ENCODE results near the gene FOXL2NB.

The FOXL2NB gene

DNA sequence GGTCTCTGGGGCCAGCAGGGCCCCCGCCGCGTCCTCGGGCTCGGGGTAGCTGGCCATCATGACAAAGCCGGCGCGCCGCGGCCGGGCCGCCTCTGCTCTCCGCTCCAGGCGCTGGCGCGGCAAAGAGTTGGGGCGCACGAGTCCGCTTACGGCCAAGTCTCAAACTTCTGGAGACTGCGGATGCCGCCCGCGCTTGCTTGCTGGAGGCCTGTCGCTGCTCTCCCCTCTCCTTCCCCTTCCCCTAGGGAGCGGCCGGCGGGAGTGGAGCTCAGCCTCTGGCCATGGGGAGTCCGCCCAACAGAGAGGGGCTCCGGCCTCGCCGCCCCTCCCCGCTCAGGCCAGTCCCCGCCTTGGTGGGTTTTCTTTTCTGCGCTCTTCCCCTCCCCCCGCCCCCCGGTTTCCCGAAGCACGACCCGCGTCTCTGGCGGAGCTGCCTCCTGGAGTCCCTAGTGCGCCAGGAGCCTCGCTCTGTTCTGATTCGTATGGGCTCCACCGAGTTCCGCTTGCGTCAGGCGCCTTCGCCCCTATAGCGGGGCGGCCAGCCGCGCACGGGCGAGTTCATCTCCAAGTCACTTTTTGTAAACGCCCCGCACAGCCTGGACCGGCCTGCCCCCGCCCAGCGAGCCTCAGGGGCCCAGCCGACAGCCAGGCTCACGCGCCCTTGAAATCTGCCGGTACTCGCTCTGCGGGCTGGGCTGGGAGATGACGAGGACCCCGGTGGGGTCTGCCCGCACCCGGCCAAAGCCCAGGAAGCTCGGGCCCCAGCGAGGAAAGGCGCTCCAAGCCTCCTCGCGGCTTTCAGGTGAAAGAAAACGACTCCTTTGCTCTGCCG lies at the start of gene FOXL2NB, which contains the start of gene FOXL2:
TSS of gene FOXL2NB (plus strand) at position 555 of the 832 bp plus-strand sequence. CDS start at position 703, 148 bp downstream.
TSS of gene FOXL2 (minus strand) at position 475 of the 832 bp plus-strand sequence. CDS start at position 60, 415 bp downstream.
- H3K27me3 ChIP-seq (ENCODE audit: insufficient read depth, low read length) = peaks cover 100% of the 10 kb centered on the region
- H3K9me3 ChIP-seq (ENCODE audit: insufficient read depth, low read depth, low read length) = no peaks in the 10 kb centered on the region
- no peak within 1 kb of the TSS for H3K27ac ChIP-seq (ENCODE audit: low read length)
- no peaks in the 10 kb centered on the region for H3K36me3 ChIP-seq (ENCODE audit: insufficient read depth, low read depth, low read length)
- peaks cover 33% of the 10 kb centered on the region for H3K4me1 ChIP-seq (ENCODE audit: insufficient read depth, low read length)
- peak within 1 kb of the TSS; percentile 63; the same call in 1 of the 2 replicates for H3K4me3 ChIP-seq (ENCODE audit: low read length)
- peak within 1 kb of the TSS; percentile 27; the same call in 1 of the 2 replicates for H3K9ac ChIP-seq (ENCODE audit: low read depth, low read length)

DNA sequence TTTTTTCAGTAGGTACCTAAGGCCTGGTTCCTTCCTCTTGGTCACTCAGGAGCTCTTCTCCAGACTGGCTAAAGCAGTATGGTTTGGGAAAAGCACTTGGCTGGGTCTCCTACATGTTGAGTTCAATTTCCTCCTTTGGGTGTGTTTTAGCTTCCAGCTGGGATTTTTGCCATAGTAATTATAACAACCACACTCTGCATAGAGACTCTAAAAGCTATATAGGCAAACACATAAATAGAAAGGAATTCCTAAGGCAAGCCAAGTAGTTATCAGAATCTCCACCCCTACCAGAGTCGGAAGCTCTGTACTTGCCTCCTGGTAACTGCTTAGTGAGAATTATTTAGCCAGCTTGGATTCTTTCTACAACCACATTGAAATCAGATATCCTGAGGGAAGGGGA lies 48.7 kb upstream of the FOXL2NB start:
- H3K9me3 ChIP-seq (ENCODE audit: insufficient read depth, low read depth, low read length) = no peaks in the 10 kb centered on the region
- H3K27me3 ChIP-seq (ENCODE audit: insufficient read depth, low read length) = no peaks in the 10 kb centered on the region
- no peaks in the 10 kb centered on the region for H3K36me3 ChIP-seq (ENCODE audit: insufficient read depth, low read depth, low read length)
- no peak overlapping the region for H3K4me3 ChIP-seq (ENCODE audit: low read length)
- H3K9ac ChIP-seq (ENCODE audit: low read depth, low read length) = no peak overlapping the region
- H3K4me1 ChIP-seq (ENCODE audit: insufficient read depth, low read length) = no peaks in the 10 kb centered on the region
- no peak overlapping the region for H3K27ac ChIP-seq (ENCODE audit: low read length)

DNA sequence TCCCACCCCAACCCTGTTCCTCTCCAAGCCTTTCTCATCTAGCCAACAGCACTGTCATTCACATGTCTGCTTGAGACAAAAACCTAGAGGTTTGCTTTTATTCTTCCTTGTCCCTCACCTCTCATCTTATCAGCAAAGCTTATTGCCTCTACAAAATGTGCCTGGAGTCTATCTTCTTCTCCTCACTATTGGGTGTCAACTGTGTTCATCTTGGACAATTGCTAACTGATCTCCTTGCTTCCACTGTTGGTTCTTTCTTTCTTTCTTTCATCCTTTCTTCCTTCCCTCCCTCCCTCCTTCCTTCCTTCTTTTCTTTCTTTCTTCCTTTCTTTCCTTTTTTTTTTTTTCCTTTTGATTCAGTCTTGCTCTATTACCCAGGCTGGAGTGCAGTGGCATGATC lies 48.3 kb upstream of the FOXL2NB start:
- Histone ChIP-seq H3K9ac (ENCODE audit: low read depth, low read length) (no peak overlapping the region), H3K4me3 (ENCODE audit: low read length) (no peak overlapping the region), H3K9me3 (ENCODE audit: insufficient read depth, low read depth, low read length) (no peaks in the 10 kb centered on the region), H3K4me1 (ENCODE audit: insufficient read depth, low read length) (no peaks in the 10 kb centered on the region), H3K36me3 (ENCODE audit: insufficient read depth, low read depth, low read length) (no peaks in the 10 kb centered on the region), H3K27me3 (ENCODE audit: insufficient read depth, low read length) (no peaks in the 10 kb centered on the region), H3K27ac (ENCODE audit: low read length) (no peak overlapping the region)

DNA sequence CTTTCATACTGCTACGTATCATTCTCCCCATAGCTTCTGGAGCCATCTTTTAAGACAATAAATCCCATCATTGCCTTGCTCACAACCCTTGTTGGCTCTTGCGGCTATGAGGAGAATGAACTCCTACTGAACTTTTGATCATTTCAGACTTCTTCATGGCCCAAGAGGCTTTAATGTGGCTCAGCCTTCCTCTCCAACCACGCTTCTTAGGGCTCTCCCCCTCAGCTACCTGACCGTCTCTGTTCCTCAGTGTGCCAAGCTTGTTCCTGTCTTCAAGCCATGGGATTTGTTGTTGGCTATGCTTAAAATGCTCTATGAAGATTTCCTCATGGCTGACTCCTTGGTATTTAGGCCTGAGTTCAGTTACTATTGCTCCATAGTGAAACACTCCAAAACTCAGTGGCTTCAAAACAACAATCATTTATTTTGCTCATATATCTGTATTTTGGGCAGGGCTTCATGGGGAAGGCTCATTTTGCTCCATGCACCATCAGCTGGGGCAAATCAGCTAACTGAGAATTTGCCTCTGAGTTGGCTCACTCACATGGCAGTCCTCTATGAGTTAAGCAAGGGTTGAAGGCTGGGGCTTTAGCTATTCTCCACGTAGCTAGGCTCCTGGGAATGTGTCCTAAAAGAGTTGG lies 47.5 kb upstream of the FOXL2NB start:
- Histone ChIP-seq H3K27ac (ENCODE audit: low read length) (no peak overlapping the region), H3K4me3 (ENCODE audit: low read length) (no peak overlapping the region), H3K9me3 (ENCODE audit: insufficient read depth, low read depth, low read length) (no peaks in the 10 kb centered on the region), H3K36me3 (ENCODE audit: insufficient read depth, low read depth, low read length) (no peaks in the 10 kb centered on the region), H3K9ac (ENCODE audit: low read depth, low read length) (no peak overlapping the region), H3K4me1 (ENCODE audit: insufficient read depth, low read length) (no peaks in the 10 kb centered on the region), H3K27me3 (ENCODE audit: insufficient read depth, low read length) (no peaks in the 10 kb centered on the region)

DNA sequence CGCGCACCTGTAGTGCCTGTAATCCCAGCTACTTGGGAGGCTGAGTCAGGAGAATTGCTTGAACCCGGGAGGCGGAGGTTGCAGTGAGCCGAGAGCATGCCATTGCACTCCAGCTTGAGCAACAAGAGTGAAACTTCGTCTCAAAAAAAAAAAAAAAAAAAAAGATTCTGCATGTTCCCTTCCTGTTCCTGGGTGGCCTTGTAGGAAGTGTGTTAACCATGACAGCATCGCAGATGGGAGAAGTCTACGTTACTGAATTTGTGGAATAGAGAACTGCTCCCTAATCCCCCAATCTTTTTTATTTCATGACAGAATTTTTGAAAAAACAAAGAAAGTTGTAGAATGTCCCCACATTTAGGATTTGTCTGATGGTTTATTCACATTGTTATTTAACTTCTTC lies 45.5 kb upstream of the FOXL2NB start:
- Histone ChIP-seq H3K36me3 (ENCODE audit: insufficient read depth, low read depth, low read length) (no peaks in the 10 kb centered on the region), H3K9me3 (ENCODE audit: insufficient read depth, low read depth, low read length) (no peaks in the 10 kb centered on the region), H3K27me3 (ENCODE audit: insufficient read depth, low read length) (no peaks in the 10 kb centered on the region), H3K4me1 (ENCODE audit: insufficient read depth, low read length) (no peaks in the 10 kb centered on the region), H3K27ac (ENCODE audit: low read length) (no peak overlapping the region), H3K4me3 (ENCODE audit: low read length) (no peak overlapping the region), H3K9ac (ENCODE audit: low read depth, low read length) (no peak overlapping the region)

DNA sequence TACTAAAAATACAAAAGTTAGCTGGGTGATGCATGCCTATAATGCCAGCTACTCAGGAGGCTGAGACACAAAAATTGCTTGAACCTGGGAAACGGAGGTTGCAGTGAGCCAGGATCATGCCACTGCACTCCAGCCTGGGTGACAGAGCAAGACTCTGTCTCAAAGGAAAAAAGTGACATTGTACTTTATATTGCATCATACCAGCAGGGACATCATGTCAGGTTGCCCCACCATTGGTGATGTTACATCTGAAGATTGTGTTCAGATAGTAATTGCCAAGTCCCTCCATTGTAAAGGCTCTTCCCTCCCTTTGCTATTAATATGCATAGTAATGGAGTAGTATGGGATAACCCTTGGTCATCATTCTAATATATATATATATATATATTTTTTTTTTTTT lies 44.8 kb upstream of the FOXL2NB start:
- H3K27ac ChIP-seq (ENCODE audit: low read length) = no peak overlapping the region

DNA sequence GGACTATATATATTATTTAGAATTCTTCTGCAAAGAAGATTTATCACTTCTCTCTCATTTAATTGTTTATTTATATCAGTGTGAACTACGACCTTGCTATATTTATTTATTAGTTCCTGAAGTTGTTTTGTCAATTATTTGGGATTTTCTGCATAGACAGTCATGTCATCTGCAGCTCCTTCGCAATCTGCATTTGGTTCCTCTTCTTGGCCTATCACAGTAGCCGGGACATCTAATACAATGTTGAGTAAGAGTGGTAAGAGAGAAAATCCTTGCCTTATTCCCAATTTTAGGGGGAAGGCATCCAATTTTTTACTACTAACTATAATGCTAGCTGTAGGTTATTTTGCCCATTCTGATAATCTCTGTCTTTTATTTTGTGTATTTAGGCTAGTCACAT lies 39.5 kb upstream of the FOXL2NB start:
- Histone ChIP-seq H3K27me3 (ENCODE audit: insufficient read depth, low read length) (no peaks in the 10 kb centered on the region), H3K4me1 (ENCODE audit: insufficient read depth, low read length) (no peaks in the 10 kb centered on the region), H3K4me3 (ENCODE audit: low read length) (no peak overlapping the region), H3K9me3 (ENCODE audit: insufficient read depth, low read depth, low read length) (no peaks in the 10 kb centered on the region), H3K9ac (ENCODE audit: low read depth, low read length) (no peak overlapping the region), H3K27ac (ENCODE audit: low read length) (no peak overlapping the region), H3K36me3 (ENCODE audit: insufficient read depth, low read depth, low read length) (no peaks in the 10 kb centered on the region)

More for the DNA sequence above, 44.8 kb upstream of the FOXL2NB start:
- no peaks in the 10 kb centered on the region for H3K9me3 ChIP-seq (ENCODE audit: insufficient read depth, low read depth, low read length)
- H3K27me3 ChIP-seq (ENCODE audit: insufficient read depth, low read length) = no peaks in the 10 kb centered on the region
- no peaks in the 10 kb centered on the region for H3K36me3 ChIP-seq (ENCODE audit: insufficient read depth, low read depth, low read length)
- H3K9ac ChIP-seq (ENCODE audit: low read depth, low read length) = no peak overlapping the region
- no peaks in the 10 kb centered on the region for H3K4me1 ChIP-seq (ENCODE audit: insufficient read depth, low read length)
- no peak overlapping the region for H3K4me3 ChIP-seq (ENCODE audit: low read length)

DNA sequence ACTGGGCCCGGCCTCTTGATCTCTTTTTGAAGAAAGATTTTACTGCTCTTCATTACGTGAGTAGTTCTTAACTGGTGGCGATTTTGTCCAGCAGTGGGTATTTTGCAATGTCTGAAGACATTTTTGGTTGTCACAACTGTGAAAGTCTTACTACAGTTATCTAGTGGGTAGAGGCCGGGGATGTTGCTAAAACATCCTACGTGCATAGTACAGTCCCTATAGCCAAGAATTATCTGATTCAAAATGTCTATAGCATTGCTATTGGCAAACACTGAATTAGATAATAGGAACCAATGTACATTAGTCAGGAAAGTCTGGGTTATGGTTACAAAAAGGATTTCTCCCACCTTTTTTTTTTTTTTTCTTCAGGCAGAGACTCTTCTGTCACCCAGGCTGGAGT lies 38.2 kb upstream of the FOXL2NB start:
- Histone ChIP-seq H3K27me3 (ENCODE audit: insufficient read depth, low read length) (no peaks in the 10 kb centered on the region), H3K4me1 (ENCODE audit: insufficient read depth, low read length) (no peaks in the 10 kb centered on the region), H3K9me3 (ENCODE audit: insufficient read depth, low read depth, low read length) (no peaks in the 10 kb centered on the region), H3K36me3 (ENCODE audit: insufficient read depth, low read depth, low read length) (no peaks in the 10 kb centered on the region), H3K9ac (ENCODE audit: low read depth, low read length) (no peak overlapping the region), H3K27ac (ENCODE audit: low read length) (no peak overlapping the region), H3K4me3 (ENCODE audit: low read length) (no peak overlapping the region)

DNA sequence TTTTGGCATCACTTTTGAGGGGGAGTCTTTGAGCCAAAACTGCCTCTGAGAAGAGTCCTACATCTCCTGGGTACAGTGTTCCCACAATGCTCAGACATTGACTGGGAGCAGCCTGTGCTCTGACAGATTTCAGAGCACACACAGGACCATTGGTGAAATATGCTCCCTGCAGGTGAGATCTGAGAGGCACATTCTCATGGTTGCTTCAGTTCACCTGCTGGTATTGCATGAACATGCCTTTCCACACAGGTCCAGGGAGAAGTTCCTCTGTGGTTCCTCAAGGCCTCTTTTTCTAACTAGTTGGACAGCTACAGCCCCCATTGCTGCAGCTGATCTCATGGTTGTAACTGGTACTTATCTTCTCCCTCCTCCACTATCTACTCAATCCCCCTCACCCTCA lies 37.1 kb upstream of the FOXL2NB start:
- no peak overlapping the region for H3K4me3 ChIP-seq (ENCODE audit: low read length)
- 0 out of 2 replicates have a peak, but pooled peaks cover 4% of the 10 kb centered on the region for H3K27me3 ChIP-seq (ENCODE audit: insufficient read depth, low read length)
- H3K9me3 ChIP-seq (ENCODE audit: insufficient read depth, low read depth, low read length) = no peaks in the 10 kb centered on the region
- no peaks in the 10 kb centered on the region for H3K36me3 ChIP-seq (ENCODE audit: insufficient read depth, low read depth, low read length)
- H3K4me1 ChIP-seq (ENCODE audit: insufficient read depth, low read length) = no peaks in the 10 kb centered on the region; the same call in 1 of the 2 replicates
- no peak overlapping the region for H3K9ac ChIP-seq (ENCODE audit: low read depth, low read length)
- no peak overlapping the region for H3K27ac ChIP-seq (ENCODE audit: low read length)

DNA sequence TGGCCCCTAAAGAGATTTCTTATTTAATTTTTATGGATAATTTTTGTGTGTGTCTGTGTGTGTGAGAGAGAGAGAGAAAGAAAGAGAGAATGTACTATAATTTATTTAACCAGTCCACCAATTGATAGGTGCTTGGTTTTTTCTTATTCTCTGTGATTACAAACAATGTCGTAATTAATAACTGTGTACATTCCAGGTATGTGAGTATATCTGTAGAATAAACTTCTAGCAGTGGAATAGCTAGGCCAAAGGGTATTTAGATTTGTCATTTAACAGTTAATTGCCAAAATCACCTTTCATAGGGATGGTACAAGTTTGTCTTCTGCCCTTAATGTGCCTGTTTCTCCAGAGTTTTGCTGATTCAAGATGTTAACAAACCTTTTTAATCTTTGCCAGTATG lies 35.4 kb upstream of the FOXL2NB start:
- no peaks in the 10 kb centered on the region for H3K9me3 ChIP-seq (ENCODE audit: insufficient read depth, low read depth, low read length)
- H3K27me3 ChIP-seq (ENCODE audit: insufficient read depth, low read length) = peaks cover 9% of the 10 kb centered on the region; the same call in 1 of the 2 replicates
- no peaks in the 10 kb centered on the region; the same call in 1 of the 2 replicates for H3K4me1 ChIP-seq (ENCODE audit: insufficient read depth, low read length)
- no peaks in the 10 kb centered on the region for H3K36me3 ChIP-seq (ENCODE audit: insufficient read depth, low read depth, low read length)
- no peak overlapping the region for H3K27ac ChIP-seq (ENCODE audit: low read length)
- H3K9ac ChIP-seq (ENCODE audit: low read depth, low read length) = no peak overlapping the region
- H3K4me3 ChIP-seq (ENCODE audit: low read length) = no peak overlapping the region

DNA sequence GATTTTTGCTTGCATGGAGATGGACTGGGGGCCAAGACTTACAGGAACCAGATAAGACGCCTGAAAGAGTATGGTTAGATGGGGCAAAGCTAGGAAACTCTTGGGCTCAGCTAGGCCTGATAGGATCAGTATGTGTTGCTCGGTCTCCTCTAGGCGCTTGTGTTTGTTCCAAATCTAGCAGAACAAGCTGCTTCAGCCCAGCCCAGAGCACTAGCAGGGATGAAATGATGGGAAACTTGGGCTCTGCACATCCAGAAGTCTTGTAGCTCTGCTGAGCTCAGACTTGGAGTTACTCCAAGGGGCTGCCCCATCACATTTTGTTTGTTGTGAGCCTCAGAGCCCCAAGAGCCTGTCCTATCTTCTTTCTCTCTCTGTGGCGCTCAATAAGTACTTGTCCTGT lies 34.8 kb upstream of the FOXL2NB start:
- Histone ChIP-seq H3K27me3 (ENCODE audit: insufficient read depth, low read length) (peaks cover 12% of the 10 kb centered on the region; the same call in 1 of the 2 replicates), H3K27ac (ENCODE audit: low read length) (no peak overlapping the region), H3K4me3 (ENCODE audit: low read length) (no peak overlapping the region), H3K4me1 (ENCODE audit: insufficient read depth, low read length) (no peaks in the 10 kb centered on the region; the same call in 1 of the 2 replicates), H3K9me3 (ENCODE audit: insufficient read depth, low read depth, low read length) (no peaks in the 10 kb centered on the region), H3K36me3 (ENCODE audit: insufficient read depth, low read depth, low read length) (no peaks in the 10 kb centered on the region), H3K9ac (ENCODE audit: low read depth, low read length) (no peak overlapping the region)

DNA sequence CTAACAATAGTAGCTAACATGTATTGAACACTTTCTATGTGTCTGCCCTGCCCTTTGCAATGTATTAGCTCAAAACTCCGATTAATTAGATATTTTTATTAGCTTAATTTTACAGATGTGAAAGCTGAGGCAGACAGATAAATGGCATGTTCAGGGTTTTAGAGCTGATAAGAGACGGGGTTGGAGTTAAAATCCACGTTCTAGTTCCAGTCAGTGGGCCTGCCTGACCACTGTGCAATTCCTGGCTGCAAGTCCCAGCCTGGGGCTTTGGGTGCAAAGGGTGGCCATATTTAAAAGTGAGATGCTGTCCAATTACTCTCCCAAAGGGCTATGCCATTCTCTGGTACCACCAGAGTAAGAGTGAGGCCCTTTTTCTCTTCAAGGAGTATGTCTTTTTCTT lies 33.3 kb upstream of the FOXL2NB start:
- Histone ChIP-seq H3K9me3 (ENCODE audit: insufficient read depth, low read depth, low read length) (no peaks in the 10 kb centered on the region), H3K9ac (ENCODE audit: low read depth, low read length) (no peak overlapping the region), H3K4me3 (ENCODE audit: low read length) (no peak overlapping the region), H3K27ac (ENCODE audit: low read length) (no peak overlapping the region), H3K36me3 (ENCODE audit: insufficient read depth, low read depth, low read length) (no peaks in the 10 kb centered on the region), H3K27me3 (ENCODE audit: insufficient read depth, low read length) (peaks cover 12% of the 10 kb centered on the region; the same call in 1 of the 2 replicates), H3K4me1 (ENCODE audit: insufficient read depth, low read length) (no peaks in the 10 kb centered on the region; the same call in 1 of the 2 replicates)

All from iPS-20b (cell line).